K562 (cell line): ENCODE results near the gene MRPS15. TPM values are rescaled to one million over a fixed set of nuclear protein-coding genes. Genes with fewer than 3 reads are reported as not detected.

Source experiments
- ARID3B ChIP-seq: fragments of 250-450 bp; sonication (Bioruptor Pico); IDR thresholded peaks from 2 replicates; pipeline ENCODE4 v1.4.0; 2020; ENCODE audit warnings: borderline replicate concordance
- BCOR ChIP-seq: fragments of 450-650 bp; IDR thresholded peaks from 2 replicates; pipeline ENCODE4 v1.6.1; 2016
- CSDE1 ChIP-seq, 2 experiments: fragments of 450-650 bp; IDR thresholded peaks; 2 replicates each; pipeline ENCODE4 v1.6.1; 2016; ENCODE audit warnings: mild to moderate bottlenecking in 1 of 2
- EGR1 ChIP-seq: fragments of 450-650 bp; conservative IDR thresholded peaks from 2 replicates; pipeline ENCODE4 v1.6.1; 2017; ENCODE audit warnings: mild to moderate bottlenecking
- GABPB2 ChIP-seq: fragments of 250-450 bp; sonication (Bioruptor Pico); conservative IDR thresholded peaks from 2 replicates; pipeline ENCODE4 v1.5.1; 2021; ENCODE audit warnings: mild to moderate bottlenecking
- KLF1 ChIP-seq: fragments of 450-650 bp; IDR thresholded peaks from 2 replicates; pipeline ENCODE4 v1.6.1; 2016; ENCODE audit warnings: missing genetic modification characterization, missing compliant biosample characterization
- L3MBTL2 ChIP-seq: fragments of 450-650 bp; IDR thresholded peaks from 2 replicates; pipeline ENCODE4 v1.6.1; 2016; ENCODE audit warnings: mild to moderate bottlenecking, moderate library complexity
- MYC ChIP-seq, 2 experiments: fragments of 250-450 bp in 1 of 2; sonication (Bioruptor Pico) in 1 of 2; IDR thresholded peaks; 2 replicates each; pipeline versions ENCODE4 v1.5.1 to v1.6.1; 2012 to 2021; ENCODE audit warnings: low read depth in 2 of 2, borderline replicate concordance in 1 of 2, improper control_type of control experiment in 1 of 2, low read length in 1 of 2, mild to moderate bottlenecking in 1 of 2, moderate library complexity in 1 of 2
- NELFE ChIP-seq: IDR thresholded peaks from 2 replicates; pipeline ENCODE4 v1.6.1; 2011; ENCODE audit warnings: mild to moderate bottlenecking; ENCODE audit not compliant: insufficient read depth, insufficient read length
- NR1H2 ChIP-seq: sonication (generic); formaldehyde crosslinking; IDR thresholded peaks from 2 replicates; pipeline ENCODE4 v1.4.0; 2020; ENCODE audit warnings: mild to moderate bottlenecking, missing genetic modification reagents
- PTRF ChIP-seq: fragments of 450-650 bp; IDR thresholded peaks from 2 replicates; pipeline ENCODE4 v1.6.1; 2016; ENCODE audit warnings: mild to moderate bottlenecking, missing genetic modification characterization, missing compliant biosample characterization
- SAP30 ChIP-seq: fragments of 200-600 bp; sonication (generic); IDR thresholded peaks from 2 replicates; pipeline ENCODE4 v1.6.1; 2012; ENCODE audit warnings: borderline replicate concordance, low read depth, mild to moderate bottlenecking, moderate library complexity, low read length, control low read depth, inconsistent platforms; ENCODE audit not compliant: insufficient read depth, poor library complexity, severe bottlenecking
- STAT6 ChIP-seq: sonication (generic); formaldehyde crosslinking; IDR thresholded peaks from 2 replicates; pipeline ENCODE4 v1.8.1; 2023; ENCODE audit warnings: mild to moderate bottlenecking, missing genetic modification reagents
- THRB ChIP-seq: fragments of 450-650 bp; formaldehyde crosslinking; conservative IDR thresholded peaks from 2 replicates; pipeline ENCODE4 v1.4.0; 2022; ENCODE audit warnings: mild to moderate bottlenecking, missing genetic modification characterization
- ZBTB26 ChIP-seq: fragments of 450-650 bp; formaldehyde crosslinking; IDR thresholded peaks from 2 replicates; pipeline ENCODE4 v1.4.0; 2022; ENCODE audit warnings: missing genetic modification characterization
- ZNF445 ChIP-seq: fragments of 250-450 bp; sonication (Bioruptor Pico); IDR thresholded peaks from 2 replicates; pipeline ENCODE4 v1.4.0; 2020; ENCODE audit warnings: low read depth, mild to moderate bottlenecking, moderate library complexity
- ZNF639 ChIP-seq, 2 experiments: fragments of 200-800 bp in 1 of 2; sonication (Bioruptor generic) in 1 of 2; sonication (generic) in 1 of 2; formaldehyde crosslinking in 1 of 2; IDR thresholded peaks in 1 of 2; conservative IDR thresholded peaks in 1 of 2; 2 replicates each; pipeline versions ENCODE4 v1.5.0 to v1.6.1; 2016 to 2020; ENCODE audit warnings: missing compliant biosample characterization in 1 of 2, missing genetic modification characterization in 1 of 2, missing genetic modification reagents in 1 of 2
- ZNF830 ChIP-seq: fragments of 250-450 bp; sonication (Bioruptor Pico); IDR thresholded peaks from 2 replicates; pipeline ENCODE4 v1.5.0; 2021; ENCODE audit warnings: mild to moderate bottlenecking
- polyA plus RNA-seq, 8 experiments: library from polyadenylated mRNA; depleted of rRNA in 4 of 8; stranded (reverse) in 5 of 8; unstranded in 3 of 8; fragments of >200 nt; fragmentation: Nextera tagmentation in 2 of 8; fragmentation: Illumina TruSeq in 1 of 8; extraction: Ambion mirVana in 2 of 8; extraction: Trizol in 1 of 8; gene quantifications; 2 replicates each; pipeline versions ENCODE4 v1.2.1 to v1.2.3, GENCODE V29; 2011 to 2014; ENCODE audit warnings: inconsistent platforms in 1 of 8, missing spikeins in 1 of 8
- total RNA-seq, 7 experiments: library from RNA; depleted of rRNA in 6 of 7; stranded (reverse); fragments of >200 nt in 6 of 7; fragmentation: Illumina TruSeq in 2 of 7; extraction: Trizol in 2 of 7; gene quantifications; 2 replicates each; pipeline versions ENCODE4 v1.2.1 to v1.2.3, GENCODE V29; 2011 to 2021; ENCODE audit warnings: low replicate concordance in 1 of 7

MRPS15 gene
- total and polyA plus RNA-seq, 9 of the 15 experiments (the other 6 are each of a cell fraction or from before 2014, with no cell fraction given): 62.9 to 286 (median 149) TPM

DNA sequence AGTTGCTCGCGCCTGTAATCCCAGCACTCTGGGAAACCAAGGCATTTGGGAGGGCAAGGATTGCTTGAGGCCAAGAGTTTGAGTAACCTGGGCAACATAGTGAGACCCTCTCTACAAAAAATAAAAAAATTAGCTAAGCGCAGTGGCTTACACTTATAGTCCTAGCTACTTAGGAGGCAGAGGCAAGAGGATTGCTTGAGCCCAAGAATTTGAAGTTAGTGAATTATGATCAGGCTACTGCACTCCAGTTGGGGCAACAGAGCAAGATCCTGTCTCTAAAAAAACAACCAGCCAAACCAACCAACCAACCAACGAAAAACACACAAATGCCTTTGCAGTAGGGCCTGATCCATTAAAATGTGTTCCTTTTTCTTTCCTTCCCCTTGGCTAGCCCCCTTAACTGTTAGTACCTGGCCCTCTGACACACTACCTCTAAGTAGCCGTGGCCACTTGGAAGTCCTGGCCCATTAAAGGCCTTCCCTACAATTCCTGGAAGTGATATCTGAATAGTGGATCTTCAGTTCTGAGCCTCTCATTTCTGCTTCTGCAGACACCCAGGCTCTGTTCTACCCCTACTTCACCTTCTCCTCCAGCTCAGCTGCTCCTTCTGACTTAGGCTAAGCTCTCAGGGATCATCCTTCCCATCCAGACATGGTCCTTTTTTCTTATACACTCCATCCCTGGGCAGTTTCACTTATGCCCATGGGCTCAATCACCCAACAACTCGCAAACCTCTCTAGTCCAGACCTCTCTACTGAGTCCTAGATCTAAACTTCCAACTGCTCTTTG, 10.4 kb downstream of the MRPS15 start (continued):
- no peak for TF ChIP-seq CSDE1 (IDR thresholded peaks at IDR 0.05)
- 0 out of 2 replicates have a peak, but pooled peaks have one; percentile 2 for TF ChIP-seq ZBTB26 (CRISPR knock-in tag)
- no peak for TF ChIP-seq MYC (IDR thresholded peaks at IDR 0.05; ENCODE audit: low read depth, low read length)
- no peak for TF ChIP-seq MYC (CRISPR knock-in tag; IDR thresholded peaks at IDR 0.05; ENCODE audit: borderline replicate concordance, low read depth)
- TF ChIP-seq EGR1: no peak
- TF ChIP-seq ARID3B (CRISPR knock-in tag): no peak
- TF ChIP-seq ZNF830 (CRISPR knock-in tag): peak; percentile 7; the same call in 1 of the 2 replicates
- TF ChIP-seq SAP30: no peak
- no peak for TF ChIP-seq NR1H2
- TF ChIP-seq ZNF445 (CRISPR knock-in tag): no peak
- TF ChIP-seq ZNF639 (CRISPR knock-in tag; conservative IDR thresholded peaks at IDR 0.05 in 1 of 2, IDR thresholded peaks at IDR 0.05 in 1 of 2): no peak
- no peak for TF ChIP-seq KLF1 (tag)
- peak; percentile 66 for TF ChIP-seq BCOR
- TF ChIP-seq NELFE: no peak
- TF ChIP-seq PTRF: no peak
- peak; percentile 65 for TF ChIP-seq THRB (CRISPR knock-in tag)
- no peak for TF ChIP-seq GABPB2 (CRISPR knock-in tag)
- 0 out of 2 replicates have a peak, but pooled peaks have one; percentile 12 for TF ChIP-seq L3MBTL2
- no peak for TF ChIP-seq STAT6 (CRISPR knock-in tag)
